ENCODE data around the gene ZFYVE21. TPM values are rescaled to one million over a fixed set of nuclear protein-coding genes. Genes with fewer than 3 reads are reported as not detected.

Gene ZFYVE21
- total RNA-seq, 2 donors from 2014 or later = 97.1 to 159 TPM

DNA sequence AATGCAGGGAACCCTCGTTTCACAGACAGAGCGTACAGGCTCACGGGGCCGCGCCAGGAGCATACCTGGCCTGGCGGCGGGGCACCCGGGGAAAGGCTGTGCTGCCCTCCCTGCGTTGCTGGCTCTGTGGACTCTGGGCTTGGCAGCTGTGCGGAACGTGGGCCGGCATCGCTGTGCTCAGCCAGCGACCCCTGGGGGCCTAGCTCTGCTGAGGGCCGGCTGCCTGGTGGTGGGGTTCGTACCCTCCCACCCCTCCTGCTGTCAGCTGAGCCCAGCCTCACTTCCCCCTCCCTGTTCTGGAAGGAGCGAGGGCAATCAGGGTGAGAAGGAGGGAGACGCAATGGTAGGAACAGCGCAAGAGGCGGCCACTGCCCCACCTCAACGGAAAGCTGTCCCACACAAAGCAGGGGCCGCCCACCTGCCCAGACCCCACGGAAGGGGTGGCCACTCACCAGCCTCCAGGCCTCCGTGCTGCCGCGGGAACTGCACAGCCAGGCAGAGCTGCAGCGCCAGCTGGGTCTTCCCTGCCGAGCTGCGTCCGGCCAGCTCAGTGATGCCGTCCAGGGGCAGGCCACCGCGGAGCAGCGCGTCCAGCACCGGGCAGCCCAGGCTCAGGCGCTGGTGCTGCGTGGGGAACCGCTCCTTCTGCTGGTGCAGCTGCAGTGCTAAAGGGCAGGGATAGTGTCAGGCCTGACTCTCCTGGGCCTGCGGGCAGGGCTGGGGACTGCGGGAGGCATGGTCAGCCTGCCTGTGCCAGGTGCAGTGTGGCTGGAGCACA is 8.9 kb upstream of the ZFYVE21 start:
- Histone ChIP-seq H3K36me3 (peaks cover 37% of the 10 kb centered on the region), H3K9me3 (no peaks in the 10 kb centered on the region), H3K27me3 (replicated peaks; ENCODE audit: insufficient read depth) (no peaks in the 10 kb centered on the region), H3K4me3 (no peak overlapping the region), H3K4me1 (ENCODE audit: control insufficient read depth in 1 of 2, low read depth in 2 of 2) (peaks cover 11 to 34% of the 10 kb centered on the region in 2 donors), H3K27ac (no peak overlapping the region)
- ATAC-seq (ENCODE audit: insufficient number of reproducible peaks, low FRiP score, low read depth) (no peak), DNase-seq (ENCODE audit: low spot score) (no peak)
- TF ChIP-seq, protein P1, sequence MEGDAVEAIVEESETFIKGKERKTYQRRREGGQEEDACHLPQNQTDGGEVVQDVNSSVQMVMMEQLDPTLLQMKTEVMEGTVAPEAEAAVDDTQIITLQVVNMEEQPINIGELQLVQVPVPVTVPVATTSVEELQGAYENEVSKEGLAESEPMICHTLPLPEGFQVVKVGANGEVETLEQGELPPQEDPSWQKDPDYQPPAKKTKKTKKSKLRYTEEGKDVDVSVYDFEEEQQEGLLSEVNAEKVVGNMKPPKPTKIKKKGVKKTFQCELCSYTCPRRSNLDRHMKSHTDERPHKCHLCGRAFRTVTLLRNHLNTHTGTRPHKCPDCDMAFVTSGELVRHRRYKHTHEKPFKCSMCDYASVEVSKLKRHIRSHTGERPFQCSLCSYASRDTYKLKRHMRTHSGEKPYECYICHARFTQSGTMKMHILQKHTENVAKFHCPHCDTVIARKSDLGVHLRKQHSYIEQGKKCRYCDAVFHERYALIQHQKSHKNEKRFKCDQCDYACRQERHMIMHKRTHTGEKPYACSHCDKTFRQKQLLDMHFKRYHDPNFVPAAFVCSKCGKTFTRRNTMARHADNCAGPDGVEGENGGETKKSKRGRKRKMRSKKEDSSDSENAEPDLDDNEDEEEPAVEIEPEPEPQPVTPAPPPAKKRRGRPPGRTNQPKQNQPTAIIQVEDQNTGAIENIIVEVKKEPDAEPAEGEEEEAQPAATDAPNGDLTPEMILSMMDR (IDR thresholded peaks at IDR 0.05) = no peak

DNA sequence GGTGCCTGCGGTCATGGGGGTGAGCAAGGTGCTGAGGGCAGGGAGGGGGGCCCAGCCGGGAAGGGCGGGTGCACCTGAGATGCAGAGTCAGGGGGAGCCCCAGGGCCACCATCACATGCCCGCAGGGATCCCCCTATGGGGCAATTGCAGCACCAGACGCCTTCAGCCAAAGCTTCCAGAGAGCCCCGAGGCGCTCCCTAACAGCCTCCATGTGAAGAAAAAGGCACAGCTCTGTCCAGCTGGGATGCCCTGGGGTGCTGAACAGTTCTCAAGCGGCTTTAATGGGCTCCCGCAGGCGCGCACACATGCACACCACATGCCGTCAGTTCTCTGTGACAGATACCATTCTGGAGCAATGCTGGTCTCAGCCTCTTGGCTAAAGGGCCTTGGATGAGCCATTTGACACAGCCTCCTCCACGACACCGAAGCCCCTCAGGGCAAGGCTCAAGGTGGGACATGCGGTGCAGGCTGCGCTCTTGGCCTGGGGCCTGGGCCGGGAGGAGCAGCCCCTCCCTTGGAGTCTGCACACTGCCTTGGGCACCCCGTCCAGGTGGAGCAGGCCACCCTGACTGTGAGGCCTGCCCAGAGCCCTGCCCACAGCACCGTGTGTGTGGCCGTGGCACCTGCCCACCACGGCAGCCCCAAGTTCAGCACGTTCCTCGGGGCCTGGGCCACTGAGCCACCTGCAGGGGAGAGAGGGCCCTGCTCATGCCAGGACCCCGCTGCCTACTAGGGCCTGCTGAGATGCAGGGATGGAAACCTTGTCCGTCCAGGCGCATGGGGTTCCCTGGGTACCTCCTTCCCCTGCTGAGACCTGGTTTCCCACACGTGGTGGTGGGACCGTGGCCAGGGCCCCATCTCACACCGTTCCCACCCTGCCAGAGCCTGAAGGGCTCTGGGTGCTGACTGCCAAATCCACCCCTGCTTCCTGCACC is 8.0 kb upstream of the ZFYVE21 start:
- Histone ChIP-seq H3K4me1 (ENCODE audit: control insufficient read depth in 1 of 2, low read depth in 2 of 2) (peaks cover 15 to 43% of the 10 kb centered on the region in 2 donors), H3K4me3 (no peak overlapping the region), H3K27me3 (replicated peaks; ENCODE audit: insufficient read depth) (no peaks in the 10 kb centered on the region), H3K36me3 (peaks cover 29% of the 10 kb centered on the region), H3K9me3 (no peaks in the 10 kb centered on the region), H3K27ac (peak overlapping the region; percentile 17 to 47)
- DNase-seq (ENCODE audit: low spot score) (no peak), ATAC-seq (ENCODE audit: insufficient number of reproducible peaks, low FRiP score, low read depth) (no peak)
- TF ChIP-seq, protein P1 (IDR thresholded peaks at IDR 0.05) = no peak

DNA sequence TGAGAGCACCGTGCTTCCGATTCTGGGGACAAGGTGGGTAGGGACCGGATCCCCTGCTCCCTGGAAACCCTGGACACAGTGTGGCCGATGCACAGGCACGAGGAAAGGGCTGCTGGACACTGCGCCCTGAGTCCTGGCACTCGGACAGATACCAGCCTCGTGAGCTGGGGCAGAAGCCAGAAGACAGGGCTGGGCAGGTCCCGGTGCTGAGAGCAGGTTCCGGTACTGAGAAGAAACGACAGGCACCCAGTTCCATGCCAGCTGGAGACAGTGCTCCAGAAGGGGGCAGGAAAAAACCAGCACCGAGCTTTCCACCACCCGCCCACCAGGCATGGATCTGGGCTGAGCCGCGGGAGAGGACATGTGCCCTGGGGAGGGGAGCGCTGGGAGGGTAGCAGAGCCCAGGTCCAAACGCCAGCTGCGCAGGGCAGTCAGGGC is 6.8 kb upstream of the ZFYVE21 start:
- TF ChIP-seq, protein P1 (IDR thresholded peaks at IDR 0.05) = no peak
- DNase-seq (ENCODE audit: low spot score) (no peak), ATAC-seq (ENCODE audit: insufficient number of reproducible peaks, low FRiP score, low read depth) (no peak)
- H3K4me3 ChIP-seq = no peak overlapping the region
- no peaks in the 10 kb centered on the region for H3K27me3 ChIP-seq (replicated peaks; ENCODE audit: insufficient read depth)
- H3K27ac ChIP-seq = peak overlapping the region; percentile 30 to 47
- no peaks in the 10 kb centered on the region for H3K9me3 ChIP-seq
- H3K36me3 ChIP-seq = peaks cover 19% of the 10 kb centered on the region
- peaks cover 18 to 52% of the 10 kb centered on the region in 2 donors for H3K4me1 ChIP-seq (ENCODE audit: control insufficient read depth in 1 of 2, low read depth in 2 of 2)

DNA sequence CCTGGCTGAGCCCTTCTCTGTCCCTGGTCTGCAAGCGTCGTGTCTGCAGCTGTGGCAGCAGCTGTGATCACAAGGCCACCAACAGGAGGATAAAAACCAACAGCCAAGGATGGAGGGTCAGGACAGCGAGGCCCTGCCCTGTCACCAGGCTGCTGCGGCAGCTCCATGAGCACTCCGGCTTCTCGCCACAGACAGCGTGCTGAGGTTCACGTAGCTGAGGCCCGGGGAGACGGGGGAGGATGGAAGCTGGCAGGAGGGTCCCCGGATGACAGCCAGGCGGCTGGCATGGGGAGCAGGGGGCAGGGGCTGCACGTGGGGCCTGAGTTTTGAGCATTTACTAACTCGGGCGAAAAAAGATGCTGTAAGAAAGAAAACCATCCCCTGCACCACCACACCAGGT is 5.8 kb upstream of the ZFYVE21 start:
- Histone ChIP-seq H3K9me3 (no peaks in the 10 kb centered on the region), H3K27ac (peak overlapping the region in 1 of 2 donors; percentile 30), H3K27me3 (replicated peaks; ENCODE audit: insufficient read depth) (no peaks in the 10 kb centered on the region), H3K36me3 (peaks cover 13% of the 10 kb centered on the region), H3K4me1 (ENCODE audit: control insufficient read depth in 1 of 2, low read depth in 2 of 2) (peaks cover 20 to 62% of the 10 kb centered on the region in 2 donors), H3K4me3 (no peak overlapping the region)
- DNase-seq (ENCODE audit: low spot score) (no peak), ATAC-seq (ENCODE audit: insufficient number of reproducible peaks, low FRiP score, low read depth) (no peak)
- TF ChIP-seq, protein P1 (IDR thresholded peaks at IDR 0.05) = no peak

Data from thoracic aorta (tissue), 2 donors.